Activated CD4-positive, alpha-beta T cell treated with anti-CD3 and anti-CD28 coated beads for 36 hours (primary cell): Measurements from ENCODE around the gene CRAMP1. TPM values are rescaled to one million over a fixed set of nuclear protein-coding genes. Genes with fewer than 3 reads are reported as not detected.
A peak's percentile ranks its signal among the peaks of the same experiment; 100 is the strongest.
"Not testable (repeated sequence)": the region's sequence is repeated elsewhere in the genome, so short reads cannot be mapped to it uniquely, and the experiment has no call there.

ENCODE experiments used
- ATAC-seq: fragments of 200-7000 bp; cut with Tn5 transposase; one replicate; pipeline ENCODE4 v1.10.0; 2021; ENCODE audit warnings: mild to moderate bottlenecking, moderate library complexity
- CTCF ChIA-PET: fragments of 350-600 bp; sonication (Branson Sonifier 250); formaldehyde crosslinking; loops from one replicate; lab custom pipeline; 2021; ENCODE audit warnings: antibody characterized with exemption; lab: Charles Lee
- POLR2A ChIA-PET: fragments of 350-600 bp; sonication (Branson Sonifier 250); formaldehyde crosslinking; loops from one replicate; lab custom pipeline; 2021; ENCODE audit warnings: antibody characterized with exemption, inconsistent platforms; lab: Charles Lee
- DNase-seq: peaks from one replicate; pipeline ENCODE4 v3.0.0-alpha.2; 2020
- H3K27ac Mint-ChIP-seq: one replicate; pipeline ENCODE4 v1.8.0; 2021; ENCODE audit warnings: mixed read lengths
- H3K27me3 Mint-ChIP-seq: one replicate; pipeline ENCODE4 v1.8.0; 2021; ENCODE audit warnings: mixed read lengths
- H3K36me3 Mint-ChIP-seq: one replicate; pipeline ENCODE4 v1.8.0; 2021; ENCODE audit warnings: low read depth, mixed read lengths
- H3K4me1 Mint-ChIP-seq: one replicate; pipeline ENCODE4 v1.8.0; 2021; ENCODE audit warnings: mixed read lengths
- H3K4me3 Mint-ChIP-seq: one replicate; pipeline ENCODE4 v1.8.0; 2021; ENCODE audit warnings: mild to moderate bottlenecking, moderate library complexity, mixed read lengths
- H3K9me3 Mint-ChIP-seq: one replicate; pipeline ENCODE4 v1.8.0; 2021; ENCODE audit warnings: low read depth, mixed read lengths
- intact Hi-C, 2 experiments: fragments of 100-400 bp; cut with DNase I in 1 of 2; cut with micrococcal nuclease in 1 of 2; formaldehyde crosslinking; loops; one replicate each; pipeline versions ENCODE4 v1.14.2 to v1.15.1; 2022 to 2024; cut with DNase I, micrococcal nuclease
- total RNA-seq, 2 experiments: library from RNA; stranded (reverse); gene quantifications; one replicate each; pipeline ENCODE4 v1.2.3, GENCODE V29; 2021

The CRAMP1 gene
- total RNA-seq, 2 experiments from 2014 or later: 14.1 to 15.0 TPM

DNA sequence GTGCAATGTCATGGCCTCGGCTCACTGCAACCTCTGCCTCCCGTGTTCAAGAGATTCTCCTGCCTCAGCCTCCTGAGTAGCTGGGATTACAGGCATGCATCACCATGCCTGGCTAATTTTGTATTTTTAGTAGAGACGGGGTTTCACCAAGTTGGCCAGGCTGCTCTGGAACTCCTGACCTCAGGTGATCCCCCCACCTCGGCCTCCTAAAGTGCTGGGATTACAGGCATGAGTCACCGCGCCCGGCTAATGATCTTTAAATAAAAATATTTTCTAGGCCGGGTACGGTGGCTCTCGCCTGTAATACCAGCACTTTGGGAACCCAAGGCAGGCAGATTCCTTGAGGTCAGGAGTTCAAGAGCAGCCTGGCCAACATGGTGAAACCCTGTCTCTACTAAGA, 106.1 kb downstream of the CRAMP1 start:
- peaks cover 29% of the 10 kb centered on the region for H3K4me1 Mint-ChIP-seq
- POLR2A ChIA-PET: interaction anchor here (0.6 kb wide), 1 partner anchor 12 kb away, joined by 6 read pairs; no protein-coding TSS in a partner anchor
- H3K27me3 Mint-ChIP-seq, H3K36me3 Mint-ChIP-seq, H3K9me3 Mint-ChIP-seq, DNase-seq, ATAC-seq, H3K27ac Mint-ChIP-seq, H3K4me3 Mint-ChIP-seq: not testable (repeated sequence)
- CTCF ChIA-PET: interaction anchor here (0.6 kb wide), 1 partner anchor 503 kb away, joined by 3 read pairs; no protein-coding TSS in a partner anchor
- intact Hi-C loops: loop anchor here in 1 of 2 experiments (5.0 kb wide), 1 partner anchor 41 kb away; the partner anchor contains the start of gene JPT2

- H3K9me3 Mint-ChIP-seq, H3K27ac Mint-ChIP-seq, POLR2A ChIA-PET, H3K36me3 Mint-ChIP-seq, H3K27me3 Mint-ChIP-seq, CTCF ChIA-PET, ATAC-seq, H3K4me3 Mint-ChIP-seq: not testable (repeated sequence)
- peaks cover 29% of the 10 kb centered on the region for H3K4me1 Mint-ChIP-seq
- DNase-seq: peak; percentile 17
- intact Hi-C loops: loop anchor here in 1 of 2 experiments (5.0 kb wide), 1 partner anchor 42 kb away; the partner anchor contains the start of gene JPT2
These were observed 107.5 kb downstream of the CRAMP1 start for GRCh38 chr16:1719559-1720229.

GRCh38 chr16:1721372-1721771, 109.2 kb downstream of the CRAMP1 start:
- no peak overlapping the region for H3K27ac Mint-ChIP-seq
- intact Hi-C loops: no loop called here
- H3K27me3 Mint-ChIP-seq: no peaks in the 10 kb centered on the region
- H3K4me3 Mint-ChIP-seq: no peak overlapping the region
- no peaks in the 10 kb centered on the region for H3K9me3 Mint-ChIP-seq
- POLR2A ChIA-PET: interaction anchor here (0.7 kb wide), 1 partner anchor 14 kb away, joined by 3 read pairs; no protein-coding TSS in a partner anchor
- CTCF ChIA-PET: no interaction called here
- peaks cover 29% of the 10 kb centered on the region for H3K4me1 Mint-ChIP-seq
- ATAC-seq (no peak), DNase-seq (no peak)
- peaks cover 7% of the 10 kb centered on the region for H3K36me3 Mint-ChIP-seq

- ATAC-seq (peak; percentile 48), DNase-seq (peak; percentile 63)
- CTCF ChIA-PET: interaction anchor here (0.7 to 1.4 kb wide), 7 partner anchors 9 to 429 kb away, joined by 3 to 9 read pairs (median 4); partner anchors contain the start of genes JPT2, NUBP2 and SPSB3
- peaks cover 13% of the 10 kb centered on the region for H3K36me3 Mint-ChIP-seq
- no peaks in the 10 kb centered on the region for H3K27me3 Mint-ChIP-seq
- H3K4me1 Mint-ChIP-seq: peaks cover 28% of the 10 kb centered on the region
- no peak overlapping the region for H3K27ac Mint-ChIP-seq
- intact Hi-C loops: no loop called here
- no peak overlapping the region for H3K4me3 Mint-ChIP-seq
- POLR2A ChIA-PET: no interaction called here
- H3K9me3 Mint-ChIP-seq: no peaks in the 10 kb centered on the region
These were observed 111.4 kb downstream of the CRAMP1 start for GRCh38 chr16:1723450-1724147.

GRCh38 chr16:1724491-1724890, 112.3 kb downstream of the CRAMP1 start:
- H3K4me3 Mint-ChIP-seq: no peak overlapping the region
- ATAC-seq: no peak
- intact Hi-C loops: no loop called here
- CTCF ChIA-PET: interaction anchor here (0.7 to 1.4 kb wide), 4 partner anchors 8 to 47 kb away, joined by 3 to 9 read pairs (median 5); partner anchors contain the start of gene JPT2
- POLR2A ChIA-PET: no interaction called here
- no peaks in the 10 kb centered on the region for H3K27me3 Mint-ChIP-seq
- peaks cover 22% of the 10 kb centered on the region for H3K4me1 Mint-ChIP-seq
- H3K36me3 Mint-ChIP-seq: peaks cover 18% of the 10 kb centered on the region
- H3K9me3 Mint-ChIP-seq: no peaks in the 10 kb centered on the region
- no peak overlapping the region for H3K27ac Mint-ChIP-seq
- DNase-seq: no peak

- Mint-ChIP-seq H3K4me3 (no peak overlapping the region), H3K36me3 (peaks cover 15% of the 10 kb centered on the region), H3K27ac (no peak overlapping the region), H3K9me3 (no peaks in the 10 kb centered on the region), H3K4me1 (peaks cover 18% of the 10 kb centered on the region), H3K27me3 (no peaks in the 10 kb centered on the region)
- intact Hi-C loops: no loop called here
- no peak for DNase-seq
- CTCF ChIA-PET: interaction anchor here (0.7 to 0.8 kb wide), 2 partner anchors 27 to 56 kb away, joined by 3 read pairs; partner anchors contain the start of genes NUBP2 and SPSB3
- POLR2A ChIA-PET: no interaction called here
- ATAC-seq: no peak
These were observed 114.7 kb downstream of the CRAMP1 start for GRCh38 chr16:1726661-1727502.

Other genes starting within 250 kb of the CRAMP1 start
- 10 to 100 TPM; 31.3 to 32.8 TPM for gene UNKL, start 197.7 kb upstream of the CRAMP1 start, total RNA-seq
- gene UQCC4, start 191.6 kb upstream of the CRAMP1 start, total RNA-seq: 10 to 100 TPM; 11.9 to 15.5 TPM
- gene PERCC1, start 181.3 kb upstream of the CRAMP1 start, total RNA-seq: not detected
- 1 to 10 TPM in 1 of 2 experiments, under 1 TPM in 1; 0.70 to 1.6 TPM for gene CCDC154, start 167.8 kb upstream of the CRAMP1 start, total RNA-seq
- gene CLCN7, start 137.3 kb upstream of the CRAMP1 start, total RNA-seq: 10 to 100 TPM; 29.9 to 33.7 TPM
- not detected for gene PTX4, start 123.4 kb upstream of the CRAMP1 start, total RNA-seq
- gene TELO2, start 119.0 kb upstream of the CRAMP1 start, total RNA-seq: 10 to 100 TPM; 48.1 to 60.0 TPM
- gene TMEM204, start 78.7 kb upstream of the CRAMP1 start, total RNA-seq: 10 to 100 TPM; 12.6 to 17.5 TPM
- gene IFT140, start 288 bp upstream of the CRAMP1 start, total RNA-seq: 10 to 100 TPM in 1 of 2 experiments, 1 to 10 TPM in 1; 9.8 to 11.0 TPM
- gene JPT2, start 65.9 kb downstream of the CRAMP1 start, total RNA-seq: 100 to 1,000 TPM in 1 of 2 experiments, 10 to 100 TPM in 1; 77.1 to 111 TPM
- 10 to 100 TPM; 56.7 to 57.6 TPM for gene MAPK8IP3, start 93.8 kb downstream of the CRAMP1 start, total RNA-seq
- gene NME3, start 159.2 kb downstream of the CRAMP1 start, total RNA-seq: 10 to 100 TPM; 23.7 to 43.6 TPM
- gene EME2, start 160.4 kb downstream of the CRAMP1 start, total RNA-seq: 10 to 100 TPM; 13.1 to 18.4 TPM
- 100 to 1,000 TPM; 146 to 175 TPM for gene MRPS34, start 160.8 kb downstream of the CRAMP1 start, total RNA-seq
- gene SPSB3, start 170.2 kb downstream of the CRAMP1 start, total RNA-seq: 10 to 100 TPM; 12.5 to 13.6 TPM
- 10 to 100 TPM; 34.4 to 42.4 TPM for gene NUBP2, start 170.6 kb downstream of the CRAMP1 start, total RNA-seq
- gene IGFALS, start 181.3 kb downstream of the CRAMP1 start, total RNA-seq: not detected
- 10 to 100 TPM; 20.9 to 25.0 TPM for gene HAGH, start 214.5 kb downstream of the CRAMP1 start, total RNA-seq
- gene FAHD1, start 214.8 kb downstream of the CRAMP1 start, total RNA-seq: 10 to 100 TPM; 11.6 to 11.9 TPM